ENCODE results near the gene UBXN2A.

Gene UBXN2A

GRCh38 chr2:23904692-23905091 lies 35.6 kb upstream of the UBXN2A start:
- TF ChIP-seq CTCF (IDR thresholded peaks at IDR 0.05; ENCODE audit: low read depth, low read length, missing control alignments) = no peak
- DNase-seq (ENCODE audit: extremely low read depth, low read depth) = no peak
- H3K4me3 ChIP-seq (replicated peaks; ENCODE audit: low read depth, low read length) = no peak overlapping the region

GRCh38 chr2:23905155-23905554 lies 35.1 kb upstream of the UBXN2A start:
- no peak overlapping the region for H3K4me3 ChIP-seq (replicated peaks; ENCODE audit: low read depth, low read length)
- no peak for DNase-seq (ENCODE audit: extremely low read depth, low read depth)
- TF ChIP-seq CTCF (IDR thresholded peaks at IDR 0.05; ENCODE audit: low read depth, low read length, missing control alignments) = no peak

GRCh38 chr2:23912054-23912453 lies 28.2 kb upstream of the UBXN2A start:
- DNase-seq (ENCODE audit: extremely low read depth, low read depth) = no peak
- TF ChIP-seq CTCF (IDR thresholded peaks at IDR 0.05; ENCODE audit: low read depth, low read length, missing control alignments) = no peak
- no peak overlapping the region for H3K4me3 ChIP-seq (replicated peaks; ENCODE audit: low read depth, low read length)

- TF ChIP-seq CTCF (IDR thresholded peaks at IDR 0.05; ENCODE audit: low read depth, low read length, missing control alignments) = no peak
- DNase-seq (ENCODE audit: extremely low read depth, low read depth) = no peak
- H3K4me3 ChIP-seq (replicated peaks; ENCODE audit: low read depth, low read length) = no peak overlapping the region
Measured at GRCh38 chr2:23915327-23915726, 24.9 kb upstream of the UBXN2A start.

GRCh38 chr2:23916727-23917405 lies 23.4 kb upstream of the UBXN2A start:
- no peak for DNase-seq (ENCODE audit: extremely low read depth, low read depth)
- TF ChIP-seq CTCF (IDR thresholded peaks at IDR 0.05; ENCODE audit: low read depth, low read length, missing control alignments) = no peak
- H3K4me3 ChIP-seq (replicated peaks; ENCODE audit: low read depth, low read length) = no peak overlapping the region

- DNase-seq (ENCODE audit: extremely low read depth, low read depth) = no peak
- H3K4me3 ChIP-seq (replicated peaks; ENCODE audit: low read depth, low read length) = no peak overlapping the region
- no peak for TF ChIP-seq CTCF (IDR thresholded peaks at IDR 0.05; ENCODE audit: low read depth, low read length, missing control alignments)
Measured at GRCh38 chr2:23918837-23919489, 21.3 kb upstream of the UBXN2A start.
